Nephron (organoid): ENCODE results near the gene PPP2R5C.

ENCODE experiments used
- H3K27ac Mint-ChIP-seq, 3 experiments: 2 replicates each; pipeline ENCODE4 v1.8.0; 2020; ENCODE audit warnings: mixed read lengths in 3 of 3, mild to moderate bottlenecking in 2 of 3, moderate library complexity in 1 of 3
- H3K27me3 Mint-ChIP-seq: 2 replicates; pipeline ENCODE4 v1.8.0; 2021; ENCODE audit warnings: low read depth, mild to moderate bottlenecking, moderate library complexity, mixed read lengths
- H3K36me3 Mint-ChIP-seq: 2 replicates; pipeline ENCODE4 v1.8.0; 2020; ENCODE audit warnings: low read depth, mixed read lengths
- H3K4me1 Mint-ChIP-seq: 2 replicates; pipeline ENCODE4 v1.8.0; 2020; ENCODE audit warnings: mixed read lengths
- H3K4me3 Mint-ChIP-seq, 3 experiments: 2 replicates each; pipeline ENCODE4 v1.8.0; 2020; ENCODE audit warnings: mild to moderate bottlenecking in 3 of 3, mixed read lengths in 3 of 3, moderate library complexity in 2 of 3
- H3K9me3 Mint-ChIP-seq: 2 replicates; pipeline ENCODE4 v1.8.0; 2020; ENCODE audit warnings: mixed read lengths
- TF ChIP-seq, protein P1 (sequence below), 3 experiments: fragments of 200-600 bp; sonication (generic); IDR thresholded peaks; one replicate each; pipeline ENCODE4 v1.5.0; 2021; ENCODE audit warnings: antibody characterized with exemption in 3 of 3; ENCODE audit not compliant: unreplicated experiment in 3 of 3

PPP2R5C gene

DNA sequence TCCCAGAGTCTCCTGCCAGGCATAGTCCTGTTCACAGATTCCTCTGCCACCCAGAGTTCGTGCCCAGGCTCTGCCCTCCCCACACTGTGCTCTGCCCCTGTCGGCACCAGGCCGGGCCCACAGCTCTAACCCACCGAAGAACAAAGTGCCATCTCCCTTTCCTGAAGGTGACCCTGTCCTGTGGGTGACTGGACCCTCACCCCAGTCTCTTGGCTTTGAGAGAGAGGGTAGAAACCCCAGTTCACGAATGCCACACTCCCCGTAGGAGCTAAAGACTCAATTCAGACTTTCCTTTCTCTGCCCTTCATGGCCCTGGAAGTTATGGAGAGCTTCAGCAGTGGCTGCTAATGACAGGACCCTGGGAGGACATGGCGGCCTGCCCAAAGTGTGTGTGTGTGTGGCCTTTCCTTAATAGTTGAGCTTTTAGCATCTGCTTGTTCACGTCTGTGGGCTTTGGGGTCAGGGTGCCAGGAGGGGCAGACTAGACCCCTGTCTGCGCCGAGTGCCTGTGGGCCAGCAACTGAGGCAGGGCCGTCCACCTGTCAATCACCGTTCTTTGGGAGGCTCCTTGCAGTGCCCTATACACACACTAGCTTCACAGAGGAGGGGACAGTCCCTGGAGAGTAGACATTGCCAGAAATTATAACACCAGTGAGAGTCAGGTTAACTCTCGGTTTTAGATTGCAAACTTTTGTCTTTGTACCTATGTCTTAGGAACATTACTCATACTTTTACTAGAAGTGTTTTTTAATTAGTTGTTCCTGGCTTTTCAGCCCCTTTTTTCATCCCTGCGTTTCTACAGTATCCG, 118.2 kb downstream of the PPP2R5C start:
- TF ChIP-seq, protein P1, sequence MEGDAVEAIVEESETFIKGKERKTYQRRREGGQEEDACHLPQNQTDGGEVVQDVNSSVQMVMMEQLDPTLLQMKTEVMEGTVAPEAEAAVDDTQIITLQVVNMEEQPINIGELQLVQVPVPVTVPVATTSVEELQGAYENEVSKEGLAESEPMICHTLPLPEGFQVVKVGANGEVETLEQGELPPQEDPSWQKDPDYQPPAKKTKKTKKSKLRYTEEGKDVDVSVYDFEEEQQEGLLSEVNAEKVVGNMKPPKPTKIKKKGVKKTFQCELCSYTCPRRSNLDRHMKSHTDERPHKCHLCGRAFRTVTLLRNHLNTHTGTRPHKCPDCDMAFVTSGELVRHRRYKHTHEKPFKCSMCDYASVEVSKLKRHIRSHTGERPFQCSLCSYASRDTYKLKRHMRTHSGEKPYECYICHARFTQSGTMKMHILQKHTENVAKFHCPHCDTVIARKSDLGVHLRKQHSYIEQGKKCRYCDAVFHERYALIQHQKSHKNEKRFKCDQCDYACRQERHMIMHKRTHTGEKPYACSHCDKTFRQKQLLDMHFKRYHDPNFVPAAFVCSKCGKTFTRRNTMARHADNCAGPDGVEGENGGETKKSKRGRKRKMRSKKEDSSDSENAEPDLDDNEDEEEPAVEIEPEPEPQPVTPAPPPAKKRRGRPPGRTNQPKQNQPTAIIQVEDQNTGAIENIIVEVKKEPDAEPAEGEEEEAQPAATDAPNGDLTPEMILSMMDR (IDR thresholded peaks at IDR 0.05; ENCODE audit: unreplicated experiment in 3 of 3) = no peak
- no peaks in the 10 kb centered on the region for H3K27me3 Mint-ChIP-seq
- H3K9me3 Mint-ChIP-seq = peaks cover 3% of the 10 kb centered on the region
- H3K36me3 Mint-ChIP-seq = peaks cover 38% of the 10 kb centered on the region
- peaks cover 8% of the 10 kb centered on the region for H3K4me1 Mint-ChIP-seq
- no peak overlapping the region for H3K27ac Mint-ChIP-seq
- H3K4me3 Mint-ChIP-seq = no peak overlapping the region

DNA sequence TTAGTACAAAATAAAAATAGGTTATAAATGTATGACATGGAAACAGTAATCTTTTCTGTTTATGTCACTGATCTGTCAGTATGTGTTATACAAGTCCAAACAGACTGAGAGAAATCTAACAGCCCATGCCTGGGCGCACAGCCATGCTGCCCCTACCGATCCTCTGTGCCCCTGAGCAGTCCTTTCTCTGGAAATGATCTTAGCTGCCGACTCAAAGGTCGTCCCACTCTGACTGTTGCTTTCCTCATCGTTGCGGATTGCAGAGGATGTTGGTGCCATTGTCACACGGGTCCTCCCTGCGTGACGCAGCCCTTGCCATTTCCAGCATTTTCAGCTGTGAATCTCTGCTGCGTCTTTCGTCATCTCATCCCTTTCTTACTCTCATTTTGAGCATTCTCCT, 119.9 kb downstream of the PPP2R5C start:
- Mint-ChIP-seq H3K27me3 (no peaks in the 10 kb centered on the region), H3K4me1 (no peaks in the 10 kb centered on the region), H3K36me3 (peaks cover 53% of the 10 kb centered on the region), H3K4me3 (no peak overlapping the region), H3K9me3 (peaks cover 9% of the 10 kb centered on the region), H3K27ac (no peak overlapping the region)
- TF ChIP-seq, protein P1 (IDR thresholded peaks at IDR 0.05; ENCODE audit: unreplicated experiment in 3 of 3) = no peak

DNA sequence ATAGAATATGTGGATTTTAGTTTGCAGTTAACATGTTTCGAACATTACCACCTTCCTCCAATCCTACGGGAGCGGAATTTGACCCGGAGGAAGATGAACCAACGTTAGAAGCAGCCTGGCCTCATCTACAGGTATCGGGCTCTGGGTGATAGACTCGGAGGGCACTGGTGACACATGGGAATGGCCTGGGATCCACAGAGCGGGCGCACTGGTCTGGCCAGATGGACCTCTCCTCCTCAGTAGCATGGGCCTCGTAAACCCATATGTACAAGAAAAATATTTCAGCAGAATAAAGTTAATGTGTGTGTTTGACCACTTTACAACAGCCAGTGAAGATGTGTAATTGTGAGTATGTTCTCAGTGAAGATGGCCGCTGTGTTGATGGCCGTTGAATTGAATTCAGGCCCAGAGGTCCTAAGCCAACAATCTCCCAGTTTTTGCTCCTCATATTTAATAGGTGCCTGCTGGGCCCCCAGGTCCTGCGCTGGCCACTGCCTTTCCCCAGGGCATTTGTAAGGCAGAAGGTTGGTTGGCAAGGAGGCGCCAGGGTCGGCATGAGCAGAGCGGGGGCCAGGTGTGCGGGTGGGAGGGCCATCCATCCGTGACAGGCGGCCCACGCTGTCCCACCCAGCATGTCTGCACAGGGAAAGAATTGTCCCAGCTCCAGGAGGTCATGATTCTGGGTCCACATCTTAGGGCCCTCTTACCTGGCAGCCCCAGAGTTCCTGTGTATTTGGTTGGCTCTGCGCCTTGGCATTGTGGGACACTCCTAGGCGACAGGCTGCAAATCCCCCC, 120.8 kb downstream of the PPP2R5C start:
- no peak overlapping the region for H3K4me3 Mint-ChIP-seq
- TF ChIP-seq, protein P1 (IDR thresholded peaks at IDR 0.05; ENCODE audit: unreplicated experiment in 3 of 3) = no peak
- no peak overlapping the region for H3K27ac Mint-ChIP-seq
- peaks cover 9% of the 10 kb centered on the region for H3K9me3 Mint-ChIP-seq
- peaks cover 63% of the 10 kb centered on the region for H3K36me3 Mint-ChIP-seq
- H3K27me3 Mint-ChIP-seq = no peaks in the 10 kb centered on the region
- H3K4me1 Mint-ChIP-seq = no peaks in the 10 kb centered on the region

DNA sequence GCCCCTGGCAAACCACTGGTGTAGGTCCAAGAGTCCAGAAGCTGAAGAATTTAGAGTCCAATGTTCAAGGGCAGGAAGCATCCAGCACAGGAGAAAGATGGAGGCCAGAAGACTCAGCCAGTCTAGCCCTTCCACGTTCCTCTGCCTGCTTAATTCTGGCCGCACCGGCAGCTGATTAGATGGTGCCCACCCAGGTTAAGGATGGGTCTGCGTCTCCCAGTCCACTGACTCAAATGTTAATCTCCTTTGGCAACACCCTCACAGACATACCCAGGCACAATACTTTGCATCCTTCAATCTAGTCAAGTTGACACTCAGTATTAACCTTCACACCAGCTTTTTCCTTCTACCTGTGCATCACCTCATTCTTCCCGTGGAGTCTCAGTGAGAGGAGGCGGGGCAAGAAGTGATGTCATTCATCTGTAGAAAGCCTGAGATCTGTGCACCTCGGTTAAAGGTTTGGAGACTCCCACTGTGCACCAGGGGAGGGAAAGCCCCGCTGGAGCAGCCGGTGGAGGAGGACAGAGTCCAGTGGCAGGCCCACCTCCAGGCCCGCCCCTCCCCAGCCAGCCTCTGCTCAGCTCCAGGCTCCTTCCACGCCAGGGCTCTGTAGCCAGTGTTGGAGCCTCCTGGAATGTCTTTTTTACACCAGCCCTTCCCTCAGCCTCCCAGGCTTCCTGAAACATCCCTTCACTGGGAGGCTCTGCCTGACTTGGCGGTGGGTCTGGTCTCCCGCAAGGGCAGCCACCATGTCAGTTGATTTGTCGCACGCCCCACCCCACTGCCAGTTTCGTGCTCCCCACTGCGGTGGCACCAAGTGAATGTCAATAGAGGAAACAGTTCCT, 122.8 kb downstream of the PPP2R5C start:
- Mint-ChIP-seq H3K4me3 (no peak overlapping the region), H3K4me1 (no peaks in the 10 kb centered on the region), H3K9me3 (peaks cover 9% of the 10 kb centered on the region), H3K36me3 (peaks cover 75% of the 10 kb centered on the region), H3K27me3 (no peaks in the 10 kb centered on the region), H3K27ac (no peak overlapping the region)
- TF ChIP-seq, protein P1 (IDR thresholded peaks at IDR 0.05; ENCODE audit: unreplicated experiment in 3 of 3) = no peak

DNA sequence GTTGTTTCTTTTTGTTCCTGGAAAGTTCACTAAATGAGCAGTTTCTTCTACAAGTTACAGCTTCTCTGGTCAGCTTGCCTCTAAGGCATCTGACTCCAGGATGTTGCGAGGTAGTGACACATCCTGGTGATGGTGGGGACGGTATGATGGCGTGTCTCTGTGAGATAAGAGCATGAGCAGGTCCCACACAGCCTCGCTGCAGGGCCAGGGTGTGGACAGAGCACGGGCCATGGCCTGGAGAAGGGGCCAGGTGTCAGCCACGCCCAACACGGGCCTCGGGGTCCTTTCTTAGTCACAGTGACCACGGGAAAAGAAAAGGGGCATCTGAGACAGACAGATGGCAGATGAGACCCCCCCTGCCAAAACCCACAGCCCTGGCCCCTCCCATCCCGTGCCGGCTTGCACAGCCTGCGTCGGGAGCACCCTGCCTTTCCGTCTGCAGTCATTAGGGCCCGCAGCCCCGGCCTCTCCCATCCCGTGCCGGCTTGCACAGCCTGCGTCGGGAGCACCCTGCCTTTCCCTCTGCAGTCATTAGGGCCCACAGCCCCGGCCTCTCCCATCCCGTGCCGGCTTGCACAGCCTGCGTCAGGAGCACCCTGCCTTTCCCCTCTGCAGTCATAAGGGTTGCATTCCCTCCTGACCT, 123.5 kb downstream of the PPP2R5C start:
- H3K9me3 Mint-ChIP-seq = peaks cover 9% of the 10 kb centered on the region
- peaks cover 79% of the 10 kb centered on the region for H3K36me3 Mint-ChIP-seq
- no peaks in the 10 kb centered on the region for H3K27me3 Mint-ChIP-seq
- TF ChIP-seq, protein P1 (IDR thresholded peaks at IDR 0.05; ENCODE audit: unreplicated experiment in 3 of 3) = no peak
- H3K4me3 Mint-ChIP-seq = no peak overlapping the region
- H3K27ac Mint-ChIP-seq = no peak overlapping the region
- H3K4me1 Mint-ChIP-seq = no peaks in the 10 kb centered on the region
